LHCN-M2 (cell line): ENCODE measurements around the gene SAMD9L. TPM values are rescaled to one million over a fixed set of nuclear protein-coding genes. Genes with fewer than 3 reads are reported as not detected.

Experiments
- total RNA-seq: library from RNA; depleted of rRNA; stranded (reverse); fragments of >200 nt; gene quantifications from 2 replicates; pipeline ENCODE4 v1.2.3, GENCODE V29; 2014; rRNA removed

Gene SAMD9L
- total RNA-seq, 1 experiment from 2014 or later: 28.4 TPM

Other genes starting within 250 kb of the SAMD9L start
- gene SAMD9, start 30.4 kb downstream of the SAMD9L start, total RNA-seq: 26.7 and 37.3 TPM in 2 replicates
- not detected in 2 replicates for gene HEPACAM2, start 78.1 kb upstream of the SAMD9L start, total RNA-seq
- gene VPS50, start 84.0 kb upstream of the SAMD9L start, total RNA-seq: 32.5 and 42.2 TPM in 2 replicates